ENCODE results near the gene C11orf21. TPM values are rescaled to one million over a fixed set of nuclear protein-coding genes. Genes with fewer than 3 reads are reported as not detected.

C11orf21 gene
- total and polyA plus RNA-seq, 9 of the 15 experiments (the other 6 are each of a cell fraction or from before 2014, with no cell fraction given) = 0.10 to 2.6 (median 2.0) TPM

DNA sequence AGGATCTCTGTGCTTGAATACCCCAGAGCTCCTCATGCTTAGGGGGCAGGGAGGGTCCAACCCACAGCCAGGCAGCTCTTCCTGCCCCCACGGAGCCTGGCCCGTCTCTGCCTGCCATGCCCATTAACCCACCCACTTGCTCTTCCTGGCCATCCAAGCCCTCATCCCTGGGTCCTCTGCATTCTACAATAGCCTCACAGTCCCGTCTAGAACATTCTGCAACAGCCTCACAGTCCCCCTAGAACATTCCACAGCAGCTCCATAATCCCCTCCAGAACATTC is 15.2 kb upstream of the C11orf21 start:
- no peaks in the 10 kb centered on the region for H3K79me2 ChIP-seq (ENCODE audit: control insufficient read depth, insufficient read depth, low read length)
- no peak overlapping the region for H3K4me3 ChIP-seq
- in situ Hi-C loops (cut with MboI) (no loop called here), intact Hi-C loops (cut with micrococcal nuclease) (no loop called here)
- WGBS (ENCODE audit: insufficient coverage, low coverage, missing lambda C conversion rate) = 18% methylated on average over 3 of the region's 3 CpGs
- no peak overlapping the region for H3K9ac ChIP-seq (ENCODE audit: insufficient read depth in 1 of 2, low read depth in 2 of 2, low read length in 2 of 2)
- peaks cover 0 to 46% of the 10 kb centered on the region in 2 experiments; a peak in 2 of 5 replicates for H3K4me1 ChIP-seq (replicated peaks in 1 of 2; ENCODE audit: control insufficient read depth in 2 of 2, insufficient read depth in 2 of 2, low read length in 2 of 2)
- DNase-seq (ENCODE audit: extremely low read depth in 1 of 4, low spot score in 3 of 4) = no peak
- ChIA-PET CTCF (ENCODE audit: low intra/inter-chr PET ratio) (no interaction called here), POLR2A (interaction anchor here (1.1 kb wide), 1 partner anchor 12 kb away, joined by 3 read pairs; no protein-coding TSS in a partner anchor)
- no peaks in the 10 kb centered on the region for H3K36me3 ChIP-seq (ENCODE audit: control insufficient read depth, insufficient read depth, low read length)
- no peak overlapping the region for H3K4me2 ChIP-seq (ENCODE audit: insufficient read depth, low read length)
- H2AFZ ChIP-seq (ENCODE audit: low read depth, low read length) = no peak overlapping the region
- no peak for ATAC-seq
- BruUV-seq (replicated peaks) = no TSS peak
- H4K20me1 ChIP-seq (replicated peaks; ENCODE audit: control insufficient read depth, insufficient read depth, low read length) = 0 out of 2 replicates have a peak, but pooled peaks cover 3% of the 10 kb centered on the region
- no peak for FAIRE-seq
- H3K27ac ChIP-seq (ENCODE audit: extremely low read depth, low read depth, low read length) = no peak overlapping the region
- no peaks in the 10 kb centered on the region for H3K9me3 ChIP-seq (replicated peaks; ENCODE audit: control insufficient read depth, insufficient read depth, low read depth, low read length)
- no peaks in the 10 kb centered on the region for H3K9me1 ChIP-seq (ENCODE audit: control insufficient read depth, insufficient read depth, low read length)
- H3K27me3 ChIP-seq (ENCODE audit: control insufficient read depth in 2 of 2, insufficient read depth in 2 of 2, low read length in 2 of 2) = peaks cover 21 to 53% of the 10 kb centered on the region in 2 experiments; a peak in 4 of 5 replicates
- TF ChIP-seq ZBTB49 (CRISPR knock-in tag; IDR thresholded peaks at IDR 0.05; ENCODE audit: borderline replicate concordance) = no peak
- TF ChIP-seq ARID1B (IDR thresholded peaks at IDR 0.05) = no peak
- no peak for TF ChIP-seq MAFG (tag; conservative IDR thresholded peaks at IDR 0.05)
- no peak for TF ChIP-seq MCM2 (IDR thresholded peaks at IDR 0.05; ENCODE audit: low read depth)
- no peak for TF ChIP-seq SRSF9 (IDR thresholded peaks at IDR 0.05; ENCODE audit: borderline replicate concordance, low read depth, low read length)
- TF ChIP-seq FOS (IDR thresholded peaks at IDR 0.05; ENCODE audit: extremely low read depth, insufficient read length) = no peak
- TF ChIP-seq, protein P1, sequence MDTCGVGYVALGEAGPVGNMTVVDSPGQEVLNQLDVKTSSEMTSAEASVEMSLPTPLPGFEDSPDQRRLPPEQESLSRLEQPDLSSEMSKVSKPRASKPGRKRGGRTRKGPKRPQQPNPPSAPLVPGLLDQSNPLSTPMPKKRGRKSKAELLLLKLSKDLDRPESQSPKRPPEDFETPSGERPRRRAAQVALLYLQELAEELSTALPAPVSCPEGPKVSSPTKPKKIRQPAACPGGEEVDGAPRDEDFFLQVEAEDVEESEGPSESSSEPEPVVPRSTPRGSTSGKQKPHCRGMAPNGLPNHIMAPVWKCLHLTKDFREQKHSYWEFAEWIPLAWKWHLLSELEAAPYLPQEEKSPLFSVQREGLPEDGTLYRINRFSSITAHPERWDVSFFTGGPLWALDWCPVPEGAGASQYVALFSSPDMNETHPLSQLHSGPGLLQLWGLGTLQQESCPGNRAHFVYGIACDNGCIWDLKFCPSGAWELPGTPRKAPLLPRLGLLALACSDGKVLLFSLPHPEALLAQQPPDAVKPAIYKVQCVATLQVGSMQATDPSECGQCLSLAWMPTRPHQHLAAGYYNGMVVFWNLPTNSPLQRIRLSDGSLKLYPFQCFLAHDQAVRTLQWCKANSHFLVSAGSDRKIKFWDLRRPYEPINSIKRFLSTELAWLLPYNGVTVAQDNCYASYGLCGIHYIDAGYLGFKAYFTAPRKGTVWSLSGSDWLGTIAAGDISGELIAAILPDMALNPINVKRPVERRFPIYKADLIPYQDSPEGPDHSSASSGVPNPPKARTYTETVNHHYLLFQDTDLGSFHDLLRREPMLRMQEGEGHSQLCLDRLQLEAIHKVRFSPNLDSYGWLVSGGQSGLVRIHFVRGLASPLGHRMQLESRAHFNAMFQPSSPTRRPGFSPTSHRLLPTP (IDR thresholded peaks at IDR 0.05; ENCODE audit: borderline replicate concordance, extremely low read depth, insufficient read length) = no peak

All from K562 (cell line).